Neural progenitor cell (in vitro differentiated cells): ENCODE measurements around the gene FES. TPM values are rescaled to one million over a fixed set of nuclear protein-coding genes. Genes with fewer than 3 reads are reported as not detected.

ENCODE experiments used
- DNase-seq: peaks from one replicate; pipeline ENCODE4 v3.0.0-alpha.2; 2016; ENCODE audit warnings: low spot score
- H2AFZ ChIP-seq: fragments of 200-600 bp; sonication (generic); replicated peaks from 2 replicates; pipeline ENCODE4 v1.6.1; 2016; ENCODE audit warnings: antibody characterized with exemption
- H3F3A ChIP-seq: fragments of 200-600 bp; sonication (generic); 2 replicates; pipeline ENCODE4 v1.6.1; 2016; ENCODE audit warnings: antibody characterized with exemption, low read depth
- H3K27ac ChIP-seq: fragments of 200-600 bp; sonication (generic); 2 replicates; pipeline ENCODE4 v1.5.1; 2016; ENCODE audit warnings: mild to moderate bottlenecking
- H3K27me3 ChIP-seq: fragments of 200-600 bp; sonication (generic); 2 replicates; pipeline ENCODE4 v1.6.1; 2016; ENCODE audit warnings: mild to moderate bottlenecking, moderate library complexity
- H3K36me3 ChIP-seq: fragments of 200-600 bp; sonication (generic); 2 replicates; pipeline ENCODE4 v1.5.1; 2016
- H3K4me1 ChIP-seq: fragments of 200-600 bp; sonication (generic); 2 replicates; pipeline ENCODE4 v1.6.1; 2016; ENCODE audit warnings: mixed run types
- H3K4me2 ChIP-seq: fragments of 200-600 bp; sonication (generic); 2 replicates; pipeline ENCODE4 v1.6.1; 2016
- H3K4me3 ChIP-seq: fragments of 200-600 bp; sonication (generic); 2 replicates; pipeline ENCODE4 v1.5.1; 2016
- H3K79me2 ChIP-seq: fragments of 200-600 bp; sonication (generic); 2 replicates; pipeline ENCODE4 v1.6.1; 2016; ENCODE audit warnings: low read depth
- H3K9ac ChIP-seq: fragments of 200-600 bp; sonication (generic); 2 replicates; pipeline ENCODE4 v1.6.1; 2016
- H3K9me3 ChIP-seq: fragments of 200-600 bp; sonication (generic); 2 replicates; pipeline ENCODE4 v1.5.1; 2016; ENCODE audit warnings: low read depth
- H4K20me1 ChIP-seq: fragments of 200-600 bp; sonication (generic); 2 replicates; pipeline ENCODE4 v1.6.1; 2016; ENCODE audit warnings: low read depth
- H3K27ac Mint-ChIP-seq: 3 replicates; pipeline ENCODE4 v1.8.0; 2021; ENCODE audit warnings: mixed read lengths
- H3K27me3 Mint-ChIP-seq: 2 replicates; pipeline ENCODE4 v1.8.0; 2022; ENCODE audit warnings: low read depth, mild to moderate bottlenecking, inconsistent platforms, moderate library complexity, mixed read lengths; ENCODE audit not compliant: insufficient read depth
- H3K36me3 Mint-ChIP-seq: 3 replicates; pipeline ENCODE4 v1.8.0; 2021; ENCODE audit warnings: mixed read lengths
- H3K4me1 Mint-ChIP-seq: 3 replicates; pipeline ENCODE4 v1.8.0; 2021; ENCODE audit warnings: mixed read lengths
- H3K4me3 Mint-ChIP-seq: 3 replicates; pipeline ENCODE4 v1.8.0; 2021; ENCODE audit warnings: mild to moderate bottlenecking, moderate library complexity, mixed read lengths
- H3K9me3 Mint-ChIP-seq: 3 replicates; pipeline ENCODE4 v1.8.0; 2020; ENCODE audit warnings: mixed read lengths
- CTCF ChIP-seq: fragments of 200-600 bp; sonication (generic); IDR thresholded peaks from 2 replicates; pipeline ENCODE4 v1.5.1; 2017; ENCODE audit warnings: antibody characterized with exemption, mild to moderate bottlenecking
- EZH2 ChIP-seq: fragments of 200-600 bp; sonication (generic); IDR thresholded peaks from 2 replicates; pipeline ENCODE4 v1.6.1; 2017; ENCODE audit warnings: antibody characterized with exemption, mild to moderate bottlenecking, moderate library complexity
- EZH2phosphoT487 ChIP-seq: fragments of 200-600 bp; sonication (generic); IDR thresholded peaks from 2 replicates; pipeline ENCODE4 v1.6.1; 2017; ENCODE audit warnings: antibody characterized with exemption
- total RNA-seq: library from RNA; depleted of rRNA; stranded (reverse); fragments of >200 nt; gene quantifications from 2 replicates; pipeline ENCODE4 v1.2.3, GENCODE V29; 2015; ENCODE audit warnings: low replicate concordance

FES gene
- total RNA-seq, 1 donor from 2014 or later = 11.7 TPM

GRCh38 chr15:90839187-90840071, 44.9 kb upstream of the FES start:
- H3K9ac ChIP-seq = no peak overlapping the region
- H3K27ac ChIP-seq = no peak overlapping the region
- no peaks in the 10 kb centered on the region for H3K27me3 ChIP-seq
- no peaks in the 10 kb centered on the region for H4K20me1 ChIP-seq
- no peaks in the 10 kb centered on the region for H3K79me2 ChIP-seq
- Mint-ChIP-seq H3K4me3 (peak overlapping the region; percentile 68), H3K27ac (peak overlapping the region; percentile 65), H3K36me3 (no peaks in the 10 kb centered on the region), H3K4me1 (peaks cover 39% of the 10 kb centered on the region), H3K9me3 (no peaks in the 10 kb centered on the region), H3K27me3 (peaks cover 9% of the 10 kb centered on the region)
- peak; percentile 79 for DNase-seq
- peak overlapping the region; percentile 8 for H3K4me3 ChIP-seq
- peak overlapping the region; percentile 38 for H2AFZ ChIP-seq
- H3K9me3 ChIP-seq = no peaks in the 10 kb centered on the region
- no peaks in the 10 kb centered on the region for H3K36me3 ChIP-seq
- H3K4me2 ChIP-seq = peak overlapping the region; percentile 56
- TF ChIP-seq CTCF (no peak), EZH2 (no peak), EZH2phosphoT487 (no peak)
- peaks cover 24% of the 10 kb centered on the region for H3K4me1 ChIP-seq
- H3F3A ChIP-seq = peaks cover 30% of the 10 kb centered on the region

GRCh38 chr15:90840157-90840855, 44.0 kb upstream of the FES start:
- Histone ChIP-seq H4K20me1 (no peaks in the 10 kb centered on the region), H3K79me2 (no peaks in the 10 kb centered on the region), H3K4me3 (no peak overlapping the region), H3K4me2 (no peak overlapping the region), H3K36me3 (no peaks in the 10 kb centered on the region), H3K9me3 (no peaks in the 10 kb centered on the region), H3K9ac (no peak overlapping the region), H3K4me1 (peaks cover 24% of the 10 kb centered on the region), H3K27ac (peak overlapping the region; percentile 55), H3K27me3 (no peaks in the 10 kb centered on the region), H3F3A (peaks cover 30% of the 10 kb centered on the region), H2AFZ (peak overlapping the region; percentile 64)
- H3K27me3 Mint-ChIP-seq = peaks cover 5% of the 10 kb centered on the region
- peak overlapping the region; percentile 65 for H3K27ac Mint-ChIP-seq
- H3K4me1 Mint-ChIP-seq = peaks cover 39% of the 10 kb centered on the region
- DNase-seq = no peak
- TF ChIP-seq CTCF = no peak
- TF ChIP-seq EZH2phosphoT487 = no peak
- no peak for TF ChIP-seq EZH2
- H3K36me3 Mint-ChIP-seq = no peaks in the 10 kb centered on the region
- H3K4me3 Mint-ChIP-seq = peak overlapping the region; percentile 68
- H3K9me3 Mint-ChIP-seq = no peaks in the 10 kb centered on the region

GRCh38 chr15:90840954-90841353, 43.4 kb upstream of the FES start:
- DNase-seq = no peak
- Mint-ChIP-seq H3K36me3 (no peaks in the 10 kb centered on the region), H3K9me3 (no peaks in the 10 kb centered on the region), H3K4me3 (no peak overlapping the region), H3K27ac (peak overlapping the region; percentile 72), H3K27me3 (peaks cover 5% of the 10 kb centered on the region), H3K4me1 (peaks cover 39% of the 10 kb centered on the region)
- Histone ChIP-seq H3K27me3 (no peaks in the 10 kb centered on the region), H3K9me3 (no peaks in the 10 kb centered on the region), H3K36me3 (no peaks in the 10 kb centered on the region), H3K9ac (no peak overlapping the region), H3K27ac (peak overlapping the region; percentile 55), H3K4me3 (no peak overlapping the region), H3K4me2 (no peak overlapping the region), H3K79me2 (no peaks in the 10 kb centered on the region), H4K20me1 (no peaks in the 10 kb centered on the region), H3K4me1 (peaks cover 24% of the 10 kb centered on the region), H3F3A (peaks cover 30% of the 10 kb centered on the region), H2AFZ (peak overlapping the region; percentile 64)
- TF ChIP-seq EZH2 (no peak), CTCF (no peak), EZH2phosphoT487 (no peak)
